Fibroblast of villous mesenchyme (primary cell): Measurements from ENCODE around the gene PCGF2. TPM values are rescaled to one million over a fixed set of nuclear protein-coding genes. Genes with fewer than 3 reads are reported as not detected.

Experiments
- DNase-seq: peaks from one replicate; pipeline ENCODE4 v3.0.0-alpha.2; 2010; ENCODE audit warnings: low read depth
- H3K4me3 ChIP-seq: 2 replicates; pipeline ENCODE4 v1.5.1; 2011; ENCODE audit warnings: low read depth, mild to moderate bottlenecking, low read length
- total RNA-seq: library from RNA; depleted of rRNA; stranded (reverse); fragments of >200 nt; gene quantifications from 2 replicates; pipeline ENCODE4 v1.2.3, GENCODE V29; 2012
- TF ChIP-seq, protein P1 (sequence below): IDR thresholded peaks from 2 replicates; pipeline ENCODE4 v1.5.1; 2012; ENCODE audit warnings: low read depth, mild to moderate bottlenecking, low read length; ENCODE audit not compliant: insufficient read depth

Gene PCGF2
- total RNA-seq, 1 donor, result 7.8 TPM

DNA sequence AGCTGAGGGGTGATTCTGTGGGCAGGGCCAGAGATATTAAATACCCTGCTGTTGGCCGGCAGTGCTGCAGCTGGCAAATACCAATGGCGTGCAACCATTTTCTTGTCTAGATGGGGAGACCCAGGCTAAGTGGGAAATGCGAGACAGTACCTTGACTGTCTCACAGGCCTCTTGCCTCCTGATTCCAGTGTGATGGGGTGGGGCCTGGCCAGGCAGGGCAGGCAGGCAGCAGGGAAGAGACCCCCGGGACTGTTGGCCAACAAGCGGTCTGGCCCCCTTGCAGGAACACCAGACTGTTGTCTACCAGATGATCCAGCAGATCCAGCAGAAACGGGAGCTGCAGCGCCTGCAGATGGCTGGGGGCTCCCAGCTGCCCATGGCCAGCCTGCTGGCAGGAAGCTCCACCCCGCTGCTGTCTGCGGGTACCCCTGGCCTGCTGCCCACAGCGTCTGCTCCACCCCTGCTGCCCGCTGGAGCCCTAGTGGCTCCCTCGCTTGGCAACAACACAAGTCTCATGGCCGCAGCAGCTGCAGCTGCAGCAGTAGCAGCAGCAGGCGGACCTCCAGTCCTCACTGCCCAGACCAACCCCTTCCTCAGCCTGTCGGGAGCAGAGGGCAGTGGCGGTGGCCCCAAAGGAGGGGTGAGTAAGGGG is 23.7 kb downstream of the PCGF2 start:
- TF ChIP-seq, protein P1, sequence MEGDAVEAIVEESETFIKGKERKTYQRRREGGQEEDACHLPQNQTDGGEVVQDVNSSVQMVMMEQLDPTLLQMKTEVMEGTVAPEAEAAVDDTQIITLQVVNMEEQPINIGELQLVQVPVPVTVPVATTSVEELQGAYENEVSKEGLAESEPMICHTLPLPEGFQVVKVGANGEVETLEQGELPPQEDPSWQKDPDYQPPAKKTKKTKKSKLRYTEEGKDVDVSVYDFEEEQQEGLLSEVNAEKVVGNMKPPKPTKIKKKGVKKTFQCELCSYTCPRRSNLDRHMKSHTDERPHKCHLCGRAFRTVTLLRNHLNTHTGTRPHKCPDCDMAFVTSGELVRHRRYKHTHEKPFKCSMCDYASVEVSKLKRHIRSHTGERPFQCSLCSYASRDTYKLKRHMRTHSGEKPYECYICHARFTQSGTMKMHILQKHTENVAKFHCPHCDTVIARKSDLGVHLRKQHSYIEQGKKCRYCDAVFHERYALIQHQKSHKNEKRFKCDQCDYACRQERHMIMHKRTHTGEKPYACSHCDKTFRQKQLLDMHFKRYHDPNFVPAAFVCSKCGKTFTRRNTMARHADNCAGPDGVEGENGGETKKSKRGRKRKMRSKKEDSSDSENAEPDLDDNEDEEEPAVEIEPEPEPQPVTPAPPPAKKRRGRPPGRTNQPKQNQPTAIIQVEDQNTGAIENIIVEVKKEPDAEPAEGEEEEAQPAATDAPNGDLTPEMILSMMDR, result no peak
- H3K4me3 ChIP-seq, result no peak overlapping the region
- no peak for DNase-seq

DNA sequence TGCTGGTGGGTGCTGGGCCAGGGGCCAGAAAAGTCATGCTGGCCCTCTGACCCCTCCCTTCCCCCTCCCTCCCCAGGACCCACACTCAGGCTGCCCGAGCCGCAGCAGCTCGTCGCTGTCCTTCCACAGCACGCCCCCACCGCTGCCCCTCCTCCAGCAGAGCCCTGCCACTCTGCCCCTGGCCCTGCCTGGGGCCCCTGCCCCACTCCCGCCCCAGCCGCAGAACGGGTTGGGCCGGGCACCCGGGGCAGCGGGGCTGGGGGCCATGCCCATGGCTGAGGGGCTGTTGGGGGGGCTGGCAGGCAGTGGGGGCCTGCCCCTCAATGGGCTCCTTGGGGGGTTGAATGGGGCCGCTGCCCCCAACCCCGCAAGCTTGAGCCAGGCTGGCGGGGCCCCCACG is 26.3 kb downstream of the PCGF2 start:
- no peak overlapping the region for H3K4me3 ChIP-seq
- TF ChIP-seq, protein P1, result no peak

DNA sequence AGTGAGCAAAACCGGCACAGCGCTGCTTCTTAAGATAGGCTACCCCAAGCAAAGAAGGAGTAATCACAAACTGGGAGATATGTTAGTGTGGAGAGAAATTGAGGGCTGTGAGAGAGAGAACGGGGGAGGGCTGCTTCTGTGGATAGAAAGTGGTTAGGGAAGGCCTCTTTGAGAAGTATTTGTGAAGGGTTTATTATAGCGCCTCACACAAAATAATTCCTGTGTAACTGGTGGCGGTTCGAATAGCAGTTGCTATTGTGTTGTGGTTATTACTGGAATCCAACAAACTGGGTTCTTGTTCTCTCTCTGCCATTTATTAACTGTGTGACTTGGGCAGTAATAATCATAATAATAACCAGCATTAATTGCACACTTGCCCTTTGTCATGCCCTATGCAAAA is 27.2 kb downstream of the PCGF2 start:
- TF ChIP-seq, protein P1, result no peak
- no peak overlapping the region for H3K4me3 ChIP-seq
- DNase-seq, result no peak

More for the DNA sequence above, 26.3 kb downstream of the PCGF2 start:
- no peak for DNase-seq

DNA sequence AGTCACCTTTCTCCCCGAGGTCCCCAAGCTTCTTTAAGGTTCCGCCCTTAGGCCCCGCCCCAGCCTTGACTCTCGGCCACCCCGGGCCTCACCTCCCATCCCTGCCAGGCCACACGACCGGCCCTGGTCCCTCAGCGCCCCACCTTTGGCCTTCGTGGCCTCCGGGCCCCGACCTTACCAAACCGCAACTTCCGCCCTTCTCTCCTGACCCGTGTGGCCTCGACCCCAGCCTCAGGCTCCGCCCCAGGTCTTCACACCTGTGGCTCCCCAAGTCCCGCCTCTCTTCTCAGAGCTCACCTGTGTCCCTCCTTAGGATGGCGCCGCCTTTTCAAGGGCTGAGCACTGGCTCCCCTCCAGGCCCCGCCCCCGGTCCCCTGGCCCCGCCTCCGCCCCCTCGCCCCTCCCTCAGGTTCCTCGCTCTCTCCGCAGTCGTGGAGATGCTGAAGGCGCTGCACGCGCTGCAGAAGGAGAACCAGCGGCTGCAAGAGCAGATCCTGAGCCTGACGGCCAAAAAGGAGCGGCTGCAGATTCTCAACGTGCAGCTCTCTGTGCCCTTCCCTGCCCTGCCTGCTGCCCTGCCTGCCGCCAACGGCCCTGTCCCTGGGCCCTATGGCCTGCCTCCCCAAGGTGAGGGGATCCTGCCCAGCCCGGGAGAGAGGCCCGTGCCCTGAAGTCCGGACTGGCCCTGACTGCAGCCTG is 28.0 kb downstream of the PCGF2 start:
- no peak for DNase-seq
- TF ChIP-seq, protein P1, result no peak
- no peak overlapping the region for H3K4me3 ChIP-seq

DNA sequence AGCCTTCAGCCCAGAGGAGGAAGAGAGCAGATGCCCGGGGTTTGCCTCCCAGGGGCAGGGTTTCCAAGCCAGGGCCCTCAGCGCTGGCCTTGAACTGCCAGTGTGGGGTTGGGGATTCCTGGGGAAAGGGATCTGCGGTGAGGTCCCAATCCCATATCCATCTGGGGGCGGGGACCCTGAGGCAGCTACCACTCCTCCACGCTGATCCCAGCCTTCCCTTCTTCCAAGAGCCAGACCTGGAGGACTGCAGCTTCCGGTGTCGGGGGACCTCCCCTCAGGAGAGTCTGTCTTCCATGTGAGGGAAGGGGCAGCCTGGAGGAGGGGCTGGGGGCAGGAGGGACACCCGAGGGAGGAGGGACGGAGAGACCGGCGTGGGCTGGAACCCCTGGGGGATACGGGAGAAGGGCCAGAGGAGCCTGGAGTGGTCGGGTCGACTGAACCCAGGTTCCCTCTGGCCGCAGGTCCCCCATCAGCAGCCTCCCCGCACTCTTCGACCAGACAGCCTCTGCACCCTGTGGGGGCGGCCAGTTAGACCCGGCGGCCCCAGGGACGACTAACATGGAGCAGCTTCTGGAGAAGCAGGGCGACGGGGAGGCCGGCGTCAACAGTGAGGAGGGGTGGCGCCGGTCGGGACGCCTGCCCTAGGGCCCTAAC is 28.7 kb downstream of the PCGF2 start:
- DNase-seq, result no peak
- TF ChIP-seq, protein P1, result no peak
- no peak overlapping the region for H3K4me3 ChIP-seq

DNA sequence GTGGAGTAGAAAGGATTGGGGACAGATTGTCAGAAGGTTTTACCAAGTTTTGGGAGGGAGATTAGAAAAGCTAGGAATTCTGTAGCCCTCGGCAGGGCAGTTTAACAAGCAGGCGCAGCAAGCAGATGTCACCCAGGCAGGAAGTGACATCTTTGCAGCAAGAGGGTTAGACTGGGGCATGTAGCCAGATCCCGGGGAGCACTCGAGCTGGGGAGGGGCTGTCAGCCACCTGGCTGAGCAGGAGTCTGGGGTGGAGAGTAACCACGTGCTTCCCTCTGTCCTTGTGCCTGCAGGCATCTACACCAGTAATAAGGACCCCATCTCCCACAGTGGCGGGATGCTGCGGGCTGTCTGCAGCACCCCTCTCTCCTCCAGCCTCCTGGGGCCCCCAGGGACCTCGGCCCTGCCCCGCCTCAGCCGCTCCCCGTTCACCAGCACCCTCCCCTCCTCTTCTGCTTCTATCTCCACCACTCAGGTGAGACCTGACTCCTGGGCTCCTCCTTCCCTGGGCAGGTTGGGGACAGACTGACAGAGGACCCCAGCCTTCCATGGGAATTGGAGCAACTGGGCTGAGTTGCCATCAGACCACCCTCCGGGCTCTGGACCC is 30.9 kb downstream of the PCGF2 start:
- TF ChIP-seq, protein P1, result no peak
- DNase-seq, result no peak
- H3K4me3 ChIP-seq, result no peak overlapping the region
